GM10248 (cell line): ENCODE measurements around the gene MFSD11.

Experiments
- CTCF ChIA-PET: fragments of 300-600 bp; sonication (Branson Sonifier 250); formaldehyde crosslinking; extraction: SDS; loops from one replicate; lab custom pipeline; 2021; ENCODE audit warnings: antibody characterized with exemption; lab: Yijun Ruan, JAX
- POLR2A ChIA-PET: fragments of 350-650 bp; sonication (Branson Sonifier 250); formaldehyde crosslinking; extraction: SDS; loops from one replicate; lab custom pipeline; 2020; ENCODE audit warnings: antibody characterized with exemption; lab: Yijun Ruan, JAX
- DNase-seq: peaks from one replicate; pipeline ENCODE4 v3.0.0; 2012; ENCODE audit errors: extremely low spot score
- CTCF ChIP-seq: IDR thresholded peaks from 2 replicates; pipeline ENCODE4 v1.5.1; 2012; ENCODE audit warnings: mild to moderate bottlenecking, low read depth; ENCODE audit errors: extremely low read depth, missing control alignments, control extremely low read depth

Gene MFSD11

DNA sequence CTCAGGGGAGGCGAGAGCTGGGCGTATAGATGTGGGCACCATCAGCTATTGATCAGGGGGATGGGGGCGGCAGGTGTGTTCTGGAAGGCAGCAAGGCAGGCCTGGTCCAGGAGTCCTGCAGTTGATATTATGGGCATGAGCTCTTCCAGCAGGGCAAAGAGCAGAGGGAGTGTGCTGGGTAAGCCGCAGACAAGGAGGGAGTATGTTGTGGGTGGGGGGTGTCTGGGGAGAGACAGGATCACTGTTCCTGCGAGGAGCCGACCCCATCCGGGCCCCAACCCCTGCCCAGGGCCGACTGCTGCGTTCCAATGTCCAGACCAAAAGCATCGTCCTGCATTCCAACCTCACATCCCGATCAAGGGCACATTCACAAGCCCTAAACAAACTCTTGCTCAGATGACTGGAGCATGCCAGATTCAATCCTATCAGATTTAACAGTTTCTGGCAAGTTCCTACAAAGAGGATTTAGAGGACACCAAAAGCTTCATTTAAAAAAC lies 36.4 kb upstream of the MFSD11 start:
- no peak for TF ChIP-seq CTCF
- DNase-seq = no peak
- ChIA-PET POLR2A (no interaction called here), CTCF (interaction anchor here (1.3 to 2.7 kb wide), 3 partner anchors 12 to 178 kb away, joined by 3 to 8 read pairs (median 5); no protein-coding TSS in a partner anchor)

GRCh38 chr17:76702076-76702475 lies 35.8 kb upstream of the MFSD11 start:
- DNase-seq = no peak
- no peak for TF ChIP-seq CTCF
- ChIA-PET POLR2A (no interaction called here), CTCF (interaction anchor here (1.3 to 2.7 kb wide), 3 partner anchors 11 to 179 kb away, joined by 3 to 8 read pairs (median 5); no protein-coding TSS in a partner anchor)

DNA sequence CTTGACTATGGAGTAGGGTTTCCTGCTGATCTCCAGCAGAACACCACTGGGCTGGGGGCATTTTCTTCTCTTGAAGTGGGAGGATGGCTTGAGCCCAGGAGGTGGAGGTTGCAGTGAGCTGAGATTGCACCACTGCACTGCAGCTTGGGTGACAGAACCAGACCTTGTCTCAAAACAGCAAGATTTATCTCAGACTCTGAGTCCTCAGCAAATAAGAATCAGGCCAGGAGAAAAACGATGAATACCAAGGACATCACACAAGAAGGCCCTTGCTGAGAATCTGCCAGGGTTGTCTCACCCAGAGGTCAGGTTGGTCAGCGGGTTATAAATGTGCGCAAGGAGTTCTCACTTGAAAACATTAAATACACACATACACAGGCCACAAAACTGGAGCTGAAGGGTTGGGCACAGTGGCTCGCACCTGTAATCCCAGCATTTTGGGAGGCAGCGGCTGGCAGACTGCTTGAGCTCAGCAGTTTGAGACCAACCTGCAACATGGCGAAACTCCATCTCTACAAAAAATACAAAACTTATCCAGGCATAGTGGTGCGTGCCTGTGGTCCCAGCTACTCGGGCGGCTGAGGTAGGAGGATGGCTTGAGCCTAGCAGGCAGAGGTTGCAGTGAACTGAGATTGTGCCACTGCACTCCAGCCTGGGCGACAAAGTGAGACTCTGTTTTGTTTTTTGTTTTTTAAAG lies 34.8 kb upstream of the MFSD11 start:
- CTCF ChIA-PET = interaction anchor here (0.7 to 2.7 kb wide), 2 partner anchors 10 to 23 kb away, joined by 3 to 8 read pairs; no protein-coding TSS in a partner anchor
- DNase-seq = no peak
- no peak for TF ChIP-seq CTCF
- POLR2A ChIA-PET = no interaction called here

- DNase-seq = no peak
- TF ChIP-seq CTCF = no peak
- ChIA-PET CTCF (interaction anchor here (1.1 to 1.6 kb wide), 2 partner anchors 11 to 80 kb away, joined by 3 read pairs; no protein-coding TSS in a partner anchor), POLR2A (no interaction called here)
Observed at GRCh38 chr17:76704805-76705204, 33.1 kb upstream of the MFSD11 start.

DNA sequence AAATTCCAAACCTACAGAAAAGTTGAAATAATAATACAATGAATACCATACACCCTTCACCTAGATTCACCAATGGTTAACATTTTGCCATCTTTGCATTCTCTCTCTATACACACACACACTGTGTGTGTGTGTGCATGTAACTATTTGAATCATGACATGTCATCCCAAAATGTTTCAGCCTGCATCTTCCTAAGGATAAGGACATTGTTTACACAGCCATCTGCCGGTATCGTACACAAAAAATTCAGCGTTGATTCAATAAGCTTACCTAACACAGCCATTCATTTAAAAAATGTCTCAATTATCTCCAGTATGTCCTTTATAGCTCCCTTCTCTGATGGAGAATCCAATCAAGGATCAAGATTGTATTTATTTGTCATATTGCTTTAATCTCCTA lies 31.1 kb upstream of the MFSD11 start:
- POLR2A ChIA-PET = no interaction called here
- no peak for TF ChIP-seq CTCF
- DNase-seq = no peak
- CTCF ChIA-PET = no interaction called here

DNA sequence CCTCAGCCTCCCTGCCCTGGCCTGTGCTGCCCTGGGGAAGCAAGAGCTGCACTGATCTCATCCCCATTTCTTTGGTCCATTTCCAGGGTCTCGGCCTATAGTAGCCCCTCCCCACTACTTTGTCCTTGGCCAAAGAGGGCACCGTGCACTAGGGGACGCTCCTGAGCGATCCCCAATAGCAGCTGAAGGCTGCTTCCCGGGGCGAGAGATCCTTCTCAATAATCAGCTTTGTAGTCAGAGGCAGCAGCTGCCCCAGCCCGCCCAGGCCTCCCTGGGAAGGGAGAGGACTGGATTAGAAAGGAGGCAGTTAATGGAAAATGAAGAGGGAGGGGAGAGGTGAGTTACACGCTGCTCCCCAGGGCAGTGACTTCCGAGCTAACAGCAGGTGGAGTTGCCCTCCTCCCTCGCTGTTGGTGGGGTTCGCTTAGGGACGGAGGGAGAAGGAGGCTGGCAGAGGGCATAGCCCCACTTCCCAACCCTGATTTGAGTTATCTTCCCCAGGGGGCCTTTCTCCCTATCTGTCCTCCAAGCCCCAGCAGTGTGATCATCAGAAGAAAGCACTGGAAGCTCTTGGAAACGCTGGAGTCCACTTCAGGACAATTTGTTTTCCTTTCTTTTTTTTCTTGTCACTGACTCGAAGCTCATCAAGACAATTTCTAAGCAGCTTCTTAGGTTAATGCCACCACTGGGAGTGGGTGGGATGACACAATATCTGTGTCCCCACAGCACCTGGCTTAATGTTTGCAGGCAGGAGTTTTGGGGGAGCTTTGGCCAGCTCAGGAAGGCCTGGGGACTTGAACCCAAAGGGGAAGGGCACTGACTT lies 29.7 kb upstream of the MFSD11 start:
- CTCF ChIA-PET = interaction anchor here (1.0 to 1.2 kb wide), 4 partner anchors 9 to 300 kb away, joined by 3 to 8 read pairs (median 4); no protein-coding TSS in a partner anchor
- POLR2A ChIA-PET = interaction anchor here (1.1 kb wide), 1 partner anchor 29 kb away, joined by 3 read pairs; the partner anchor contains the start of gene SRSF2
- TF ChIP-seq CTCF = no peak
- no peak for DNase-seq
